K562 (cell line): ENCODE data around the gene CMIP. TPM values are rescaled to one million over a fixed set of nuclear protein-coding genes. Genes with fewer than 3 reads are reported as not detected.
A peak's percentile ranks its signal among the peaks of the same experiment; 100 is the strongest.

Experiments used
- BCOR ChIP-seq: fragments of 450-650 bp; IDR thresholded peaks from 2 replicates; pipeline ENCODE4 v1.6.1; 2016
- EGR1 ChIP-seq: fragments of 450-650 bp; conservative IDR thresholded peaks from 2 replicates; pipeline ENCODE4 v1.6.1; 2017; ENCODE audit warnings: mild to moderate bottlenecking
- HDAC1 ChIP-seq, 2 experiments: fragments of 450-650 bp; IDR thresholded peaks; 2 replicates each; pipeline ENCODE4 v1.6.1; 2016 to 2017; ENCODE audit warnings: inconsistent platforms in 1 of 2, mild to moderate bottlenecking in 1 of 2, moderate library complexity in 1 of 2
- MYBL2 ChIP-seq, 2 experiments: fragments of 450-650 bp in 1 of 2; sonication (generic) in 1 of 2; formaldehyde crosslinking in 1 of 2; IDR thresholded peaks; 2 replicates each; pipeline versions ENCODE4 v1.6.1 to v1.8.1; 2017 to 2022; ENCODE audit warnings: borderline replicate concordance in 1 of 2, inconsistent platforms in 1 of 2, low read depth in 1 of 2, mild to moderate bottlenecking in 1 of 2, missing genetic modification reagents in 1 of 2, moderate library complexity in 1 of 2
- NCOA4 ChIP-seq: fragments of 450-650 bp; IDR thresholded peaks from 2 replicates; pipeline ENCODE4 v1.6.1; 2018; ENCODE audit warnings: mild to moderate bottlenecking; ENCODE audit not compliant: partially characterized antibody
- NKRF ChIP-seq: fragments of 450-650 bp; IDR thresholded peaks from 2 replicates; pipeline ENCODE4 v1.6.1; 2016; ENCODE audit warnings: borderline replicate concordance
- POLR2A ChIP-seq: fragments of 450-650 bp; conservative IDR thresholded peaks from 2 replicates; pipeline ENCODE4 v1.6.1; 2016
- SUPT5H ChIP-seq: fragments of 450-650 bp; IDR thresholded peaks from 2 replicates; pipeline ENCODE4 v1.6.1; 2016
- THAP7 ChIP-seq: fragments of 250-450 bp; sonication (Bioruptor Pico); IDR thresholded peaks from 2 replicates; pipeline ENCODE4 v1.5.0; 2021
- ZBTB26 ChIP-seq: fragments of 450-650 bp; formaldehyde crosslinking; IDR thresholded peaks from 2 replicates; pipeline ENCODE4 v1.4.0; 2022; ENCODE audit warnings: missing genetic modification characterization
- ZBTB40 ChIP-seq, 2 experiments: fragments of 450-650 bp in 1 of 2; sonication (generic) in 1 of 2; formaldehyde crosslinking in 1 of 2; IDR thresholded peaks; 2 replicates each; pipeline versions ENCODE4 v1.7.1 to v1.9.0; 2016 to 2022; ENCODE audit warnings: inconsistent platforms in 1 of 2, mild to moderate bottlenecking in 1 of 2, missing genetic modification reagents in 1 of 2
- ZBTB5 ChIP-seq: fragments of 450-650 bp; IDR thresholded peaks from 2 replicates; pipeline ENCODE4 v1.6.1; 2017; ENCODE audit warnings: antibody characterized with exemption
- polyA plus RNA-seq, 8 experiments: library from polyadenylated mRNA; depleted of rRNA in 4 of 8; stranded (reverse) in 5 of 8; unstranded in 3 of 8; fragments of >200 nt; fragmentation: Nextera tagmentation in 2 of 8; fragmentation: Illumina TruSeq in 1 of 8; extraction: Ambion mirVana in 2 of 8; extraction: Trizol in 1 of 8; gene quantifications; 2 replicates each; pipeline versions ENCODE4 v1.2.1 to v1.2.3, GENCODE V29; 2011 to 2014; ENCODE audit warnings: inconsistent platforms in 1 of 8, missing spikeins in 1 of 8
- total RNA-seq, 7 experiments: library from RNA; depleted of rRNA in 6 of 7; stranded (reverse); fragments of >200 nt in 6 of 7; fragmentation: Illumina TruSeq in 2 of 7; extraction: Trizol in 2 of 7; gene quantifications; 2 replicates each; pipeline versions ENCODE4 v1.2.1 to v1.2.3, GENCODE V29; 2011 to 2021; ENCODE audit warnings: low replicate concordance in 1 of 7

The CMIP gene
- total and polyA plus RNA-seq, 9 of the 15 experiments (the other 6 are each of a cell fraction or from before 2014, with no cell fraction given) = 0.94 to 82.5 (median 10.3) TPM

GRCh38 chr16:81626181-81626674 is 181.6 kb downstream of the CMIP start (continued):
- TF ChIP-seq NKRF (peak; percentile 53; the same call in 1 of the 2 replicates), ZBTB5 (peak; percentile 51; the same call in 1 of the 2 replicates), SUPT5H (peak; percentile 37; the same call in 1 of the 2 replicates), THAP7 (CRISPR knock-in tag) (no peak), MYBL2 (IDR thresholded peaks at IDR 0.05; ENCODE audit: low read depth) (peak; percentile 36; the same call in 1 of the 2 replicates), MYBL2 (CRISPR knock-in tag; IDR thresholded peaks at IDR 0.05; ENCODE audit: borderline replicate concordance) (no peak), HDAC1 (IDR thresholded peaks at IDR 0.05) (peak in 1 of 2 experiments; percentile 61; a peak in 2 of 4 replicates), ZBTB40 (IDR thresholded peaks at IDR 0.05) (0 out of 2 replicates have a peak, but pooled peaks have one; percentile 23), ZBTB40 (CRISPR knock-in tag; IDR thresholded peaks at IDR 0.05) (no peak), BCOR (0 out of 2 replicates have a peak, but pooled peaks have one; percentile 11), EGR1 (peak; percentile 90), POLR2A (peak; percentile 33; the same call in 1 of the 2 replicates), NCOA4 (peak; percentile 74), ZBTB26 (peak; percentile 64; the same call in 1 of the 2 replicates)
